OCI-LY7 (cell line): ENCODE results near the gene PRDM4. TPM values are rescaled to one million over a fixed set of nuclear protein-coding genes. Genes with fewer than 3 reads are reported as not detected.
A peak's percentile ranks its signal among the peaks of the same experiment; 100 is the strongest.

Experiments used
- BruUV-seq: library from RNA; stranded (reverse); fragments of 400-500 nt; replicated peaks from 2 replicates; lab custom pipeline; 2021; lab: Mats Ljungman, UMichigan
- CTCF ChIA-PET: fragments of 300-600 bp; sonication (Branson Sonifier 250); formaldehyde crosslinking; loops from one replicate; lab custom pipeline; 2022; ENCODE audit warnings: antibody characterized with exemption; ENCODE audit not compliant: unreplicated experiment; lab: Charles Lee
- POLR2A ChIA-PET: fragments of 300-600 bp; sonication (Branson Sonifier 250); formaldehyde crosslinking; loops from one replicate; lab custom pipeline; 2022; ENCODE audit warnings: antibody characterized with exemption; lab: Charles Lee
- DNase-seq: peaks from one replicate; pipeline ENCODE4 v3.0.0-alpha.2; 2015; ENCODE audit warnings: low spot score
- H2AFZ ChIP-seq: fragments of 200-600 bp; sonication (generic), shearing (Covaris generic); 2 replicates; pipeline ENCODE4 v1.6.1; 2014; ENCODE audit warnings: mild to moderate bottlenecking, antibody characterized with exemption, low read length, moderate library complexity
- H3K27ac ChIP-seq: fragments of 200-600 bp; sonication (generic); 2 replicates; pipeline ENCODE4 v1.5.1; 2014; ENCODE audit warnings: mixed run types, low read depth, mild to moderate bottlenecking, moderate library complexity, low read length, inconsistent platforms; ENCODE audit not compliant: poor library complexity, severe bottlenecking
- H3K36me3 ChIP-seq: fragments of 200-600 bp; sonication (generic); 2 replicates; pipeline ENCODE4 v1.6.1; 2014; ENCODE audit warnings: mild to moderate bottlenecking, antibody characterized with exemption, low read length, moderate library complexity, mixed read lengths; ENCODE audit not compliant: insufficient read depth
- H3K4me1 ChIP-seq: fragments of 200-600 bp; sonication (generic); 2 replicates; pipeline ENCODE4 v1.5.1; 2014; ENCODE audit warnings: mild to moderate bottlenecking, low read length; ENCODE audit not compliant: insufficient read depth, poor library complexity, severe bottlenecking
- H3K4me2 ChIP-seq: fragments of 200-600 bp; sonication (generic); 2 replicates; pipeline ENCODE4 v1.6.1; 2014; ENCODE audit warnings: mild to moderate bottlenecking, low read length
- H3K4me3 ChIP-seq: fragments of 200-600 bp; sonication (generic); 2 replicates; pipeline ENCODE4 v1.5.1; 2014; ENCODE audit warnings: mild to moderate bottlenecking, low read depth, low read length; ENCODE audit not compliant: poor library complexity, severe bottlenecking
- H3K79me2 ChIP-seq: fragments of 200-600 bp; sonication (generic); 2 replicates; pipeline ENCODE4 v1.6.1; 2016; ENCODE audit warnings: low read depth, mild to moderate bottlenecking, low read length, moderate library complexity, mixed read lengths; ENCODE audit not compliant: insufficient read depth
- H3K9me2 ChIP-seq: fragments of 200-600 bp; sonication (generic); 2 replicates; pipeline ENCODE4 v1.6.1; 2016; ENCODE audit warnings: mild to moderate bottlenecking, low read length, mixed read lengths; ENCODE audit not compliant: insufficient read depth
- H3K9me3 ChIP-seq: fragments of 200-600 bp; sonication (generic); 2 replicates; pipeline ENCODE4 v1.6.1; 2014; ENCODE audit warnings: mild to moderate bottlenecking, mixed run types, low read length, mixed read lengths
- H4K20me1 ChIP-seq: fragments of 200-600 bp; sonication (generic); 2 replicates; pipeline ENCODE4 v1.6.1; 2014; ENCODE audit warnings: mild to moderate bottlenecking, antibody characterized with exemption, low read length, moderate library complexity, mixed read lengths; ENCODE audit not compliant: insufficient read depth
- EZH2phosphoT487 ChIP-seq: fragments of 200-600 bp; sonication (generic); IDR thresholded peaks from 2 replicates; pipeline ENCODE4 v1.6.1; 2018; ENCODE audit warnings: low read depth, borderline replicate concordance, mild to moderate bottlenecking, mixed run types, antibody characterized with exemption, low read length, moderate library complexity, mixed read lengths
- intact Hi-C: fragments of 100-400 bp; cut with micrococcal nuclease; formaldehyde crosslinking; loops from one replicate; pipeline ENCODE4 v1.10.0; 2022; ENCODE audit not compliant: unreplicated experiment
- total RNA-seq, 2 experiments: library from RNA; depleted of rRNA in 1 of 2; stranded (reverse); fragments of >200 nt in 1 of 2; shearing (Covaris generic) in 1 of 2; gene quantifications; 2 replicates each; pipeline ENCODE4 v1.2.3, GENCODE V29; 2014 to 2022
- TF ChIP-seq, protein P1 (sequence below): fragments of 200-600 bp; sonication (generic); conservative IDR thresholded peaks from 2 replicates; pipeline ENCODE4 v1.5.1; 2014; ENCODE audit warnings: mild to moderate bottlenecking, antibody characterized with exemption, low read length, moderate library complexity, mixed read lengths

Gene PRDM4
- total RNA-seq, 2 experiments from 2014 or later: 28.3 to 28.7 TPM

DNA sequence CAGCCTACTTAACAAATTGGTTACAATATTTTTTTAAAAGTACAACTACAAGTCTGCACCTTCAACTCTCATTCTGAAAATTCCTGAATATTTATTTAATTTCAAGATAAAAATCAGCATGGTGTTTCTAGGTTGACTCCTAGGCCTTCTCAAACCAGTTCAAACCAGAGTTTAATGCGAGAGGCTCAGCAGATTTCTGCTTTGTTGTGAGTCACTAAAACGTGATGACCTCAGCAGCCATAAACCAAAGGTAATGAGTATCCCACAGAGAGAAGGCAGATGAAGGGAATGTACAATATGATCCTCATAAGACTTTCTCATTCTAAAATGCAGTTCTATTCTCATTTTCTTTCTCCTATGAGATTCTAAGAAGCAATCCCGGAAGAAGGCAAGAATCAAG lies 1.5 kb downstream of the PRDM4 start:
- Histone ChIP-seq H2AFZ (no peak overlapping the region), H3K36me3 (peaks cover 48% of the 10 kb centered on the region), H3K9me2 (no peaks in the 10 kb centered on the region), H4K20me1 (peaks cover 12% of the 10 kb centered on the region), H3K4me1 (peaks cover 24% of the 10 kb centered on the region), H3K27ac (peak overlapping the region; percentile 20), H3K4me2 (peak overlapping the region; percentile 83), H3K9me3 (peaks cover 5% of the 10 kb centered on the region; the same call in 1 of the 2 replicates), H3K79me2 (peaks cover 37% of the 10 kb centered on the region), H3K4me3 (peak overlapping the region; percentile 92)
- CTCF ChIA-PET: no interaction called here
- TF ChIP-seq, protein P1, sequence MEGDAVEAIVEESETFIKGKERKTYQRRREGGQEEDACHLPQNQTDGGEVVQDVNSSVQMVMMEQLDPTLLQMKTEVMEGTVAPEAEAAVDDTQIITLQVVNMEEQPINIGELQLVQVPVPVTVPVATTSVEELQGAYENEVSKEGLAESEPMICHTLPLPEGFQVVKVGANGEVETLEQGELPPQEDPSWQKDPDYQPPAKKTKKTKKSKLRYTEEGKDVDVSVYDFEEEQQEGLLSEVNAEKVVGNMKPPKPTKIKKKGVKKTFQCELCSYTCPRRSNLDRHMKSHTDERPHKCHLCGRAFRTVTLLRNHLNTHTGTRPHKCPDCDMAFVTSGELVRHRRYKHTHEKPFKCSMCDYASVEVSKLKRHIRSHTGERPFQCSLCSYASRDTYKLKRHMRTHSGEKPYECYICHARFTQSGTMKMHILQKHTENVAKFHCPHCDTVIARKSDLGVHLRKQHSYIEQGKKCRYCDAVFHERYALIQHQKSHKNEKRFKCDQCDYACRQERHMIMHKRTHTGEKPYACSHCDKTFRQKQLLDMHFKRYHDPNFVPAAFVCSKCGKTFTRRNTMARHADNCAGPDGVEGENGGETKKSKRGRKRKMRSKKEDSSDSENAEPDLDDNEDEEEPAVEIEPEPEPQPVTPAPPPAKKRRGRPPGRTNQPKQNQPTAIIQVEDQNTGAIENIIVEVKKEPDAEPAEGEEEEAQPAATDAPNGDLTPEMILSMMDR: no peak
- no peak for TF ChIP-seq EZH2phosphoT487
- POLR2A ChIA-PET: interaction anchor here (0.6 to 2.2 kb wide), 7 partner anchors 10 to 184 kb away, joined by 3 to 12 read pairs (median 3); no protein-coding TSS in a partner anchor
- DNase-seq: peak; percentile 28
- intact Hi-C loops: no loop called here
- BruUV-seq: no TSS peak

- no TSS peak for BruUV-seq
- peaks cover 5% of the 10 kb centered on the region; the same call in 1 of the 2 replicates for H3K79me2 ChIP-seq
- no peak for TF ChIP-seq EZH2phosphoT487
- TF ChIP-seq, protein P1: no peak
- ChIA-PET CTCF (no interaction called here), POLR2A (interaction anchor here (2.3 kb wide), 1 partner anchor 10 kb away, joined by 12 read pairs; no protein-coding TSS in a partner anchor)
- H3K4me3 ChIP-seq: no peak overlapping the region
- H4K20me1 ChIP-seq: no peaks in the 10 kb centered on the region; the same call in 1 of the 2 replicates
- no peaks in the 10 kb centered on the region for H3K9me3 ChIP-seq
- H3K36me3 ChIP-seq: peaks cover 98% of the 10 kb centered on the region
- no peak for DNase-seq
- no peaks in the 10 kb centered on the region for H3K4me1 ChIP-seq
- no peak overlapping the region for H3K27ac ChIP-seq
- H2AFZ ChIP-seq: no peak overlapping the region
- intact Hi-C loops: no loop called here
- H3K4me2 ChIP-seq: no peak overlapping the region
- no peaks in the 10 kb centered on the region for H3K9me2 ChIP-seq
These were observed 11.9 kb downstream of the PRDM4 start for GRCh38 chr12:107749083-107749482.

DNA sequence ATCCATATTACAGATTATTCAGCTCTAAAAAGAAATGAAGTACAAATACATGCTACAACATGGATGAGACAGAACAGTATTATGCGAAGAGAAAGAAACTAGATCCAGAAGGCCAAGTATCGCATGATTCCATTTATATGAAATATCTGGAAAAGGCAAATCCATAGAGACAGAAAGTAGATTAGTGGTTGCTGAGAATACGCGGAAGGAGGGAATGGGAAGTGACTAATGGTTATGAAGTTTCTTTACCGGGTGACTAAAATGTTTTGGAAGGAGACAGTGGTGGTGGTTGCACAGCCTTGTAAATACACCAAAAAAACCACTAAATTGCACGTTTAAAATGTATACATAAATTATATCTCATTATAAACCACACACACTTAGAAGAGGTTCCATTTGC lies 12.5 kb downstream of the PRDM4 start:
- no TSS peak for BruUV-seq
- H2AFZ ChIP-seq: no peak overlapping the region
- ChIA-PET POLR2A (interaction anchor here (2.3 kb wide), 1 partner anchor 11 kb away, joined by 12 read pairs; no protein-coding TSS in a partner anchor), CTCF (no interaction called here)
- no peak overlapping the region for H3K4me3 ChIP-seq
- no peaks in the 10 kb centered on the region; the same call in 1 of the 2 replicates for H4K20me1 ChIP-seq
- H3K27ac ChIP-seq: no peak overlapping the region
- peaks cover 5% of the 10 kb centered on the region; the same call in 1 of the 2 replicates for H3K79me2 ChIP-seq
- TF ChIP-seq EZH2phosphoT487: no peak
- TF ChIP-seq, protein P1: no peak
- H3K36me3 ChIP-seq: peaks cover 98% of the 10 kb centered on the region
- no peaks in the 10 kb centered on the region for H3K9me3 ChIP-seq
- intact Hi-C loops: no loop called here
- no peaks in the 10 kb centered on the region for H3K4me1 ChIP-seq
- DNase-seq: no peak
- H3K9me2 ChIP-seq: no peaks in the 10 kb centered on the region
- H3K4me2 ChIP-seq: no peak overlapping the region
